ENCODE data around the gene PPM1H. TPM values are rescaled to one million over a fixed set of nuclear protein-coding genes. Genes with fewer than 3 reads are reported as not detected.

Gene PPM1H
- total RNA-seq, 1 donor from 2014 or later = 3.9 TPM

DNA sequence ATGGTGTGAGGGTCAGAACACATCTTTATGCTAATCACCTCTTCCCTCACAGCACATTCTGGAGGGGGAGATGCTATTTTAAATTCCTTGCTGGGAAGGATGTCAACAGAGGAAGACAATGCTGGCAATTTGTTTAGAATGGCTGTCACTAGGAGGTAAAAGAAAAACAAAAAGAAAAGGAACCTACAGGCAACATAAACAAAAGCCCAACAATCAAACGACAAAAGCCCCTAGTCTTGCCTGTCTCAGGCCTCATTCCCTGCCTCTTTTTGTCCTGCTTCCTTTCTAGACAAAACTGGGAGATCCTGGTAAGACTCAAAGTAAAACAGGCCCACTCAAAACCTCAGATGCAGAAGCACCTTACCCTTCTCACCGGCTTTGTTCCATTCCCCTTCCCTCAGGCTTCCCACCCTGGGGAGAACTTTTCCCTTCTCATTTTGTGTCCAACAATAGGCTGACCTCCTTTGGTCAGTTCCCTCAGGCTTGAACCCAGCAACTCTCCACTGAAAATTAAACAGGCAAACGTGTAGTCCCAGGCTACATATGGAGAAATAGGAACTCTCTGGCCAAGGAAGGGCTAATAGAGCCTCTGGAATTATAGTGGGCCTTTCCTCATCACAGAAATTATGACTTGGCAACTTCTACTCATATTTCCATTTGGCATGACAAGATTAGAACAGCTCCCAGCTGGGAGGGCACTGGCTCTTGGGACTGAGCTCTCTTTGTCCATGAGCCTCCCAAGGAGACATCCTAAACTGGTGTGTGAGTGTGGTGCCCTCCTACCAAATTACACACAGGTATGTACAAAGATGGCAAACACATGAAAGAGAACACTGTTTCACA lies 275.3 kb downstream of the PPM1H start:
- TF ChIP-seq, protein P1, sequence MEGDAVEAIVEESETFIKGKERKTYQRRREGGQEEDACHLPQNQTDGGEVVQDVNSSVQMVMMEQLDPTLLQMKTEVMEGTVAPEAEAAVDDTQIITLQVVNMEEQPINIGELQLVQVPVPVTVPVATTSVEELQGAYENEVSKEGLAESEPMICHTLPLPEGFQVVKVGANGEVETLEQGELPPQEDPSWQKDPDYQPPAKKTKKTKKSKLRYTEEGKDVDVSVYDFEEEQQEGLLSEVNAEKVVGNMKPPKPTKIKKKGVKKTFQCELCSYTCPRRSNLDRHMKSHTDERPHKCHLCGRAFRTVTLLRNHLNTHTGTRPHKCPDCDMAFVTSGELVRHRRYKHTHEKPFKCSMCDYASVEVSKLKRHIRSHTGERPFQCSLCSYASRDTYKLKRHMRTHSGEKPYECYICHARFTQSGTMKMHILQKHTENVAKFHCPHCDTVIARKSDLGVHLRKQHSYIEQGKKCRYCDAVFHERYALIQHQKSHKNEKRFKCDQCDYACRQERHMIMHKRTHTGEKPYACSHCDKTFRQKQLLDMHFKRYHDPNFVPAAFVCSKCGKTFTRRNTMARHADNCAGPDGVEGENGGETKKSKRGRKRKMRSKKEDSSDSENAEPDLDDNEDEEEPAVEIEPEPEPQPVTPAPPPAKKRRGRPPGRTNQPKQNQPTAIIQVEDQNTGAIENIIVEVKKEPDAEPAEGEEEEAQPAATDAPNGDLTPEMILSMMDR (conservative IDR thresholded peaks at IDR 0.05; ENCODE audit: low read depth, low read length) = no peak
- H3K4me3 ChIP-seq (ENCODE audit: low read depth, low read length) = no peak overlapping the region
- DNase-seq (ENCODE audit: low read depth) = no peak

DNA sequence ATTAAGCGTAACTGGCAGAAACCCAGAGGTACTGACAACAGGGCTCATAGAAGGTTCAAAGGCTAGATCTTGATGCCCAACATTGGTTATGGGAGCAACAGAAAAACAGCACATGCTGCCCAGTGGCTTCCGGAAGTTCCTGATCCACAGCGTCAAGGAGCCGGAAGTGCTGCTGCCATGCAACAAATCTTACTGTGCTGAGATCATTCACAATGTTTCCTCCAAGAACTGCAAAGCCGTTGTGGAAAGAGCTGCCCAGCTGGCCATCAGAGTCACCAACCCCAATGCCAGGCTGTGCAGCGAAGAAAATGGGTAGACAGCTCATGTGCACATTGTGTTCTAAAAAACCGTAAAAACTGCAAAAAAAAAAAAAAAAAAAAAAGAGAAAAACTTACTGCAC lies 276.0 kb downstream of the PPM1H start:
- TF ChIP-seq, protein P1 (conservative IDR thresholded peaks at IDR 0.05; ENCODE audit: low read depth, low read length) = no peak
- no peak overlapping the region for H3K4me3 ChIP-seq (ENCODE audit: low read depth, low read length)
- DNase-seq (ENCODE audit: low read depth) = no peak

DNA sequence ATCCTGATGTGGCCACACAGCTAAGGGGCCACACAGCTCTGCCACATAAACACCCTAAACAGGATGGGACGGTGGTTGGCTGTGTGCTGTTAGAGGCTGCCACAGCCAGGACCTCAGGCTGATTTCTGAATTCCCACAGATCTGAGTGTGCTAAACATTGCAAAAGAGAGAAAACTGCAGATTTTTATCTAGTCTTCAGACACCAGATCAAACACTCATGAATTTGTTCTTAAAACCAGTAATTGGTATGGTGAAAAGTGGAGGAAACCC lies 277.7 kb downstream of the PPM1H start:
- no peak for DNase-seq (ENCODE audit: low read depth)
- TF ChIP-seq, protein P1 (conservative IDR thresholded peaks at IDR 0.05; ENCODE audit: low read depth, low read length) = no peak
- H3K4me3 ChIP-seq (ENCODE audit: low read depth, low read length) = no peak overlapping the region

DNA sequence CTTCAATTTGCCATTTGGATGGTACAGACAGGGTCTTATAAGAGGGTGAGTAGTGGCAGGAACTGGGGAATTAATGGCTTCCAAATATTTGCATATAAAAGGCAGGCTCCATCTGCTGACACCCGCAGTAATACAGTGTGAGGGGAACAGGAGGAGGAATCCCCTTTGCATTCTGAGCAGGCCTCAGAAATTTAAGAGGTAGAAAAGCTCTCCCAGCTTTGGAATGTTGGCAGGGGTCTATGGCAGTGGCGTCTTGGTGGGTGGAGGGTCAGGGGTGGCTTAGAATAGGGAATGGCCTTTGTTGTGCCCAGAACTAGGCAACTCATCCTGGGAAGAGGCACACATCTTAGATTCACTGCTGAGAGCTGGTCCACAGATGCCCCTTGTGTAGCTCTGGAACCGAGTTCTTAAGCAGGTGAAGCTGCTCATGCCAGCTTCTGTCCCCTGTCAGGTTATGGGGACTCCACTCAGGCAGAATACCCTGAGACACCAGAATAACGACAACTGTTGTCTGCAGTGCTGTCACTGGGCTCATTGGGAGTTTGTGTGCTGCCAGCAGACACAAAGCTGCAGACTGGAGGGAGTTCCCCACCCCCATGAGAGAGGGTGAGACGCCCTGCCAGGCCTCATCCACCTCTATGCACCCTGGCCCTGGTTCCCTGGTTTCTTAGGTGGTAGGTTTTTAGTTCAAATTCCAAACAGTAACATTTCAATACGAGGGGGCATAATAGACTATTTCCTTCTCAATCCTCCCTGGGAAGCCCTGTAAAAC lies 278.2 kb downstream of the PPM1H start:
- TF ChIP-seq, protein P1 (conservative IDR thresholded peaks at IDR 0.05; ENCODE audit: low read depth, low read length) = no peak
- H3K4me3 ChIP-seq (ENCODE audit: low read depth, low read length) = no peak overlapping the region
- no peak for DNase-seq (ENCODE audit: low read depth)

DNA sequence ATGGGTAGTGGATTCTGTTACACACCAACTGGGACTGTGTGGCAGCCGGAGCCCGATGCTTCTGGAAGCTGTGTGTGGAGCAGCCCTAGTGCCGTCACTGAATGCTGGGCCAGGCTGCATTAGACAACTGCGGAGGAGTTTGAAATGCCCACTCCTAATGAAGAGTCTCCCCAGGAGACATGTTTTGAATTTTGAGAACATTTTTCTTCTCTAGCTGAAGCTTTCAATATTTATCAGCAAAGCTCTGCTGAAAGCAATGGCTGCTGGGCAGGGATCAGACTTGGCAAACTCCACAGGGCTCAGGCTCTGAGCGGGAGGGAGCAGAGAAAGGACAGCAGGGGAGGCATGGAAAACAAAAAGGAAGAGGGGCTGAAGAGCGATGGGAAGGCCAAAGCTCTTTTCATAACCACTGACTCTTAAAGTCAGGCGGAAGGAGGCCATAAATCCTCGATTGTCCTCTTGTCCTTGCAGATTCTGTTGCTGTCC lies 279.2 kb downstream of the PPM1H start:
- TF ChIP-seq, protein P1 (conservative IDR thresholded peaks at IDR 0.05; ENCODE audit: low read depth, low read length) = no peak
- DNase-seq (ENCODE audit: low read depth) = no peak
- no peak overlapping the region for H3K4me3 ChIP-seq (ENCODE audit: low read depth, low read length)

DNA sequence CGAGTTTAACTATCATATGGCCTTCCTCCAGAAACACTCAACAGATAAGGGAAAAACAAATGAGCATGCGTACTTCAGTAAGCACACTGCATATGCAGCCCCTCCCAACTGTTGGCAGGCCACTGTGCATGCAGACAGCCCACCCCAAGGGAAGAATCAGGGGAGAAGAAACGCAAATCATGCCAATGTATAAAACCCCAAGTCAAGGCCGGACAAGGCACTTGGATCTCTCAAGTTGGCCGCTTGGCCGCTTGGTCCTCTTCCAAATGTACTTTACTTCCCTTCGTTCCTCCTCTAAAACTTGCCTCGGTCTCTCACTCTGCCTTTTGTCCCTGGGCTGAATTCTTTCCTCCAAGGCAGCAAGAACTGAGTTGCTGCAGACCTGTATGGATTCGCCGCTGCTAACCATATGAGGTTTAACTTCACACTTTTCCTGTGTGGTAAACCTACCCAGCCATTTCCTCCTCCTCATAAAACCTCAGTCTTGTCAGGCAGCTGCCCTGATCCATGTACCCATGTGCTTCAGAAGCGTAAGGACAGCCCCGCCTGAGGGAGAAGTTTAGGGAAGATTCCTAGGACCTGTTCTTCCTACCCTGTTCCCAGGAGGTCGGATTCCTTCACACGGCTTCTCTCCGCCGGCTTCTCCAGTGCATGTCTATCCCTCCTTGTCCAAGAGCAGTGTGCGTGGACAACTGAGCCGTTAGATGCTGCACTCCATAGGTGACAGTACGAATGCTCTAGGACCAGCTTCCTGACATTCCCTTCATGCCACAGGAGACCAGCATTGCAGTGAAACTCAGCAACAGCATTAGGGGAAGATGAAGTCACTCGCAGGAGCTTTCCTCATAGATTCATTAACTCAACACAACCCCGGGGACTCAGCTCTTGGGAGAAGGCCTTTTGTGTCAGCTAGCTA lies 280.4 kb downstream of the PPM1H start:
- TF ChIP-seq, protein P1 (conservative IDR thresholded peaks at IDR 0.05; ENCODE audit: low read depth, low read length) = no peak
- DNase-seq (ENCODE audit: low read depth) = no peak

More for the DNA sequence above, 280.4 kb downstream of the PPM1H start:
- H3K4me3 ChIP-seq (ENCODE audit: low read depth, low read length) = no peak overlapping the region
